Aorta (tissue), 5 donors: Measurements from ENCODE around the gene NDUFA11. TPM values are rescaled to one million over a fixed set of nuclear protein-coding genes. Genes with fewer than 3 reads are reported as not detected.

ENCODE experiments used
- ATAC-seq: fragments of 200-7000 bp; cut with Tn5 transposase; one replicate; pipeline ENCODE4 v1.9.1; 2022; ENCODE audit warnings: moderate library complexity; ENCODE audit not compliant: low FRiP score
- DNase-seq, 2 donors: peaks; one replicate each; pipeline ENCODE4 v3.0.0-alpha.2; 2020
- H3K27ac ChIP-seq, 2 donors: one replicate each; pipeline ENCODE4 v1.5.1; 2013; ENCODE audit warnings: low read length in 2 of 2, mild to moderate bottlenecking in 2 of 2, moderate library complexity in 2 of 2, control low read depth in 1 of 2, inconsistent platforms in 1 of 2, low read depth in 1 of 2
- H3K27me3 ChIP-seq, 2 donors: one replicate each; pipeline ENCODE4 v1.6.1; 2013; ENCODE audit warnings: control low read depth in 1 of 2, low read length in 1 of 2, mild to moderate bottlenecking in 1 of 2, moderate library complexity in 1 of 2; ENCODE audit not compliant: insufficient read depth in 2 of 2, control insufficient read depth in 1 of 2
- H3K36me3 ChIP-seq, 2 donors: one replicate each; pipeline ENCODE4 v1.6.1; 2013; ENCODE audit warnings: control low read depth in 1 of 2, low read length in 1 of 2, mild to moderate bottlenecking in 1 of 2; ENCODE audit not compliant: insufficient read depth in 2 of 2, control insufficient read depth in 1 of 2
- H3K4me1 ChIP-seq, 2 donors: one replicate each; pipeline ENCODE4 v1.6.1; 2013; ENCODE audit warnings: low read length in 2 of 2, control low read depth in 1 of 2, mild to moderate bottlenecking in 1 of 2, moderate library complexity in 1 of 2; ENCODE audit not compliant: insufficient read depth in 2 of 2, control insufficient read depth in 1 of 2
- H3K4me3 ChIP-seq, 2 donors: one replicate each; pipeline ENCODE4 v1.5.1; 2013; ENCODE audit warnings: low read length in 2 of 2, control low read depth in 1 of 2, mild to moderate bottlenecking in 1 of 2
- H3K9me3 ChIP-seq: one replicate; pipeline ENCODE4 v1.6.1; 2013; ENCODE audit warnings: mild to moderate bottlenecking, low read length; ENCODE audit not compliant: control insufficient read depth
- WGBS, 2 donors: extraction: QIAGEN DNeasy Blood & Tissue Kit; methylation state at CpG; one replicate each; pipeline ENCODE4 v1.1.7; 2013; 5-methylcytosine and 5-hydroxymethylcytosine counted together
- intact Hi-C, 2 donors: fragments of 100-400 bp; cut with DNase I; formaldehyde crosslinking; loops; one replicate each; pipeline versions ENCODE4 v1.14.2 to v1.15.0; 2022
- polyA plus RNA-seq, 2 donors: library from polyadenylated mRNA; stranded (reverse); fragments of 200-250 nt; gene quantifications; one replicate each; pipeline ENCODE4 v1.2.3, GENCODE V29; 2013
- total RNA-seq, 2 donors: library from RNA; stranded (reverse); fragmentation: NEBNext Ultra II Directional; extraction: Animal tissue kit (Norgen Biotek cat#: 25700); gene quantifications; one replicate each; pipeline ENCODE4 v1.2.1, GENCODE V29; 2021
- donor health status: healthy with polysubstance abuse.
- donor health status: Bipolar disorder and iron deficiency.
- donor health status: DM: no; HTN: no; CAD: no.
- donor health status: DM: no; HTN: no; CAD: no.
- donor health status: DM: yes; HTN: yes; CAD: no.

The NDUFA11 gene
- total and polyA plus RNA-seq, 4 donors: 138 to 405 (median 239) TPM

- Histone ChIP-seq H3K4me3 (peak overlapping the region; percentile 55 to 62), H3K4me1 (no peaks in the 10 kb centered on the region), H3K36me3 (peaks cover 0 to 3% of the 10 kb centered on the region in 2 donors), H3K27me3 (no peaks in the 10 kb centered on the region), H3K9me3 (no peaks in the 10 kb centered on the region), H3K27ac (peak overlapping the region in 1 of 2 donors; percentile 58)
- no peak for DNase-seq
- ATAC-seq: no peak
- WGBS, 2 donors: 49 to 50% methylated on average over 31 of the region's 31 CpGs
- intact Hi-C loops: no loop called here
These were observed 1.7 kb upstream of the NDUFA11 start for GRCh38 chr19:5905114-5905778.

GRCh38 chr19:5904352-5905113 lies 943 bp upstream of the NDUFA11 start, which contains the start of gene VMAC:
VMAC (plus strand) TSS chr19:5904872; CDS start chr19:5904891, 19 bp downstream.
- H3K27ac ChIP-seq: peak within 1 kb of the TSS in 1 of 2 donors; percentile 58
- H3K9me3 ChIP-seq: no peaks in the 10 kb centered on the region
- no peaks in the 10 kb centered on the region for H3K27me3 ChIP-seq
- H3K4me3 ChIP-seq: peak within 1 kb of the TSS; percentile 55 to 63
- DNase-seq (peak; percentile 100), ATAC-seq (peak; percentile 93)
- H3K4me1 ChIP-seq: no peaks in the 10 kb centered on the region
- intact Hi-C loops: loop anchor here in 1 of 2 donors (1.0 kb wide), 1 partner anchor 184 kb away; the partner anchor contains the start of genes CATSPERD and LONP1
- 0% methylated on average over 61 of the region's 61 CpGs for WGBS, 2 donors
- H3K36me3 ChIP-seq: peaks cover 0 to 3% of the 10 kb centered on the region in 2 donors

- WGBS, 2 donors: 2% methylated on average over 27 of the region's 27 CpGs
- Histone ChIP-seq H3K4me1 (no peaks in the 10 kb centered on the region), H3K9me3 (no peaks in the 10 kb centered on the region), H3K4me3 (peak overlapping the region; percentile 4 to 63), H3K36me3 (no peaks in the 10 kb centered on the region), H3K27me3 (no peaks in the 10 kb centered on the region), H3K27ac (peak overlapping the region in 1 of 2 donors; percentile 6)
- ATAC-seq: no peak
- intact Hi-C loops: no loop called here
- no peak for DNase-seq
These were observed 450 bp downstream of the NDUFA11 start for GRCh38 chr19:5903056-5903623.

GRCh38 chr19:5900976-5901375 lies 2.6 kb downstream of the NDUFA11 start:
- intact Hi-C loops: no loop called here
- Histone ChIP-seq H3K36me3 (peaks cover 0 to 2% of the 10 kb centered on the region in 2 donors), H3K27ac (no peak overlapping the region), H3K4me1 (no peaks in the 10 kb centered on the region), H3K4me3 (no peak overlapping the region), H3K9me3 (no peaks in the 10 kb centered on the region), H3K27me3 (no peaks in the 10 kb centered on the region)
- WGBS, 2 donors: 90 to 91% methylated on average over 8 of the region's 8 CpGs
- DNase-seq: no peak
- ATAC-seq: no peak

- Histone ChIP-seq H3K27me3 (no peaks in the 10 kb centered on the region), H3K27ac (no peak overlapping the region), H3K4me3 (no peak overlapping the region), H3K4me1 (no peaks in the 10 kb centered on the region), H3K36me3 (peaks cover 0 to 2% of the 10 kb centered on the region in 2 donors), H3K9me3 (no peaks in the 10 kb centered on the region)
- ATAC-seq (no peak), DNase-seq (no peak)
- WGBS, 2 donors: 90 to 95% methylated on average over 13 of the region's 13 CpGs
- intact Hi-C loops: loop anchor here in 1 of 2 donors (10.0 kb wide), 1 partner anchor 95 kb away; the partner anchor contains the start of gene NRTN
These were observed 3.7 kb downstream of the NDUFA11 start for GRCh38 chr19:5899728-5900526.

GRCh38 chr19:5897189-5897969 lies 6.2 kb downstream of the NDUFA11 start:
- H3K4me1 ChIP-seq: no peaks in the 10 kb centered on the region
- H3K4me3 ChIP-seq: no peak overlapping the region
- no peak overlapping the region for H3K27ac ChIP-seq
- no peak for DNase-seq
- ATAC-seq: no peak
- H3K9me3 ChIP-seq: no peaks in the 10 kb centered on the region
- intact Hi-C loops: loop anchor here in 1 of 2 donors (10.0 kb wide), 1 partner anchor 93 kb away; the partner anchor contains the start of gene NRTN
- WGBS, 2 donors: 95 to 96% methylated on average over 30 of the region's 30 CpGs
- H3K36me3 ChIP-seq: peaks cover 0 to 2% of the 10 kb centered on the region in 2 donors
- no peaks in the 10 kb centered on the region for H3K27me3 ChIP-seq

- peaks cover 0 to 2% of the 10 kb centered on the region in 2 donors for H3K36me3 ChIP-seq
- no peaks in the 10 kb centered on the region for H3K27me3 ChIP-seq
- no peaks in the 10 kb centered on the region for H3K4me1 ChIP-seq
- H3K4me3 ChIP-seq: no peak overlapping the region
- intact Hi-C loops: loop anchor here in 1 of 2 donors (10.0 kb wide), 1 partner anchor 92 kb away; the partner anchor contains the start of gene NRTN
- no peak for DNase-seq
- WGBS, 2 donors: 95 to 96% methylated on average over 25 to 29 of the region's 29 CpGs
- no peaks in the 10 kb centered on the region for H3K9me3 ChIP-seq
- no peak for ATAC-seq
- no peak overlapping the region for H3K27ac ChIP-seq
These were observed 7.1 kb downstream of the NDUFA11 start for GRCh38 chr19:5896365-5897076.
